Right renal cortex interstitium (tissue), 3 donors: Measurements from ENCODE around the gene MPC1. TPM values are rescaled to one million over a fixed set of nuclear protein-coding genes. Genes with fewer than 3 reads are reported as not detected.
"Not testable (repeated sequence)": the region's sequence is repeated elsewhere in the genome, so short reads cannot be mapped to it uniquely, and the experiment has no call there.

ENCODE experiments used
- DNase-seq, 3 donors: peaks; one replicate each; pipeline ENCODE4 v3.0.0-alpha.2; 2013; ENCODE audit warnings: low read depth in 3 of 3, low spot score in 2 of 3
- polyA plus RNA-seq, 3 donors: library from polyadenylated mRNA; unstranded; fragments of 120-200 nt; gene quantifications; one replicate each; pipeline ENCODE4 v1.2.1, GENCODE V29; 2013; ENCODE audit not compliant: insufficient read length in 3 of 3

Gene MPC1
- polyA plus RNA-seq, 3 donors: 73.7 to 84.1 (median 82.6) TPM

DNA sequence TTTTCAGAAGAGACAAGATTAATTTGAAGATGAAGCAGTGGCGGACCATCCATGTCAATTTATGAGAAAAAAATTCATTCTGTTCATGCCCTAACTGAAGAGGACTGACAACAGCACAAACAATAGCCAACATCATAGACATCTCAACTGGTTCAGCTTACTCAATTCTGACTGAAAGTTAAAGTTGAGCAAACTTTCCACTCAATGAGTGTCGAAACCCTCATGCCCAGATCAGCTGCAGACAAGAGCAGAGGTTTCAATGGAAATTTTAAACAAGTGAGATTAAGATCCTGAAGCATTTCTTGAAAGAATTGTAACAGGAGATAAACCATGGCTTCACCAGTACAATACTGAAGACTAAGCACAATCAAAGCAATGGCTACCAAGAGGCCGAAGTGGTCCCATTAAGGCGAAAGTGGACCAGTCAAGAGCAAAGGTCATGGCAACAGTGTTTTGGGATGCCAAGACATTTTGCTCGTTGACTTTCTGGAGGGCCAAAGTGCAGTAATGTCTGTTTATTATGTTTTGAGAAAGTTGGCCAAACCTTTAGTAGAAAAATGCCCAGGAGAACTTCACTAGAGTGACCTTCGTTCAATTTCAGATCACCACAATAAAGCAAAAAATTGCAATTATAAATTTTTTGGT, 34.3 kb downstream of the MPC1 start:
- DNase-seq: no peak

- DNase-seq: no peak
Measured at GRCh38 chr6:166346965-166347364, 35.8 kb downstream of the MPC1 start.

- no peak for DNase-seq
Measured at GRCh38 chr6:166346449-166346848, 36.3 kb downstream of the MPC1 start.

DNA sequence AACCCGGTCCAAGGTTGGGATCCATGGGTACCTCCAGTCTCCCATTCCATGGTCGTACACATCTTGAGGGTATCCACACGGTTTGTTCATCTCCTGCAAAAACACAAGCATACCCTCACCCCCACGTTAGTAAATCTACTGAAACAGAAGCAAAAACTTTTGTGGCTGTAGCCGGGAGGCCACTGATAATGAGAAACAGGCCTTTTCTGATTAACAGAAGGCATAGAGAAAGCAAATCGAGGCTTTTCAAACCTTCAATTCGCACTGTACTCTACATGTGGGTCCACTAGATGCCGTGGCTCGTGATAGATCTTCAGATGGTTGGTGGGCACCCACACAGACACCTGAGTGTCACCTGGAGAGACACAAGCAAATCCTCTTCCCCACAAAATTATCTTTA, 37.1 kb downstream of the MPC1 start:
- not testable (repeated sequence) for DNase-seq

GRCh38 chr6:166344921-166345320, 37.8 kb downstream of the MPC1 start:
- DNase-seq: not testable (repeated sequence)

GRCh38 chr6:166344240-166344639, 38.5 kb downstream of the MPC1 start:
- DNase-seq: no peak

DNA sequence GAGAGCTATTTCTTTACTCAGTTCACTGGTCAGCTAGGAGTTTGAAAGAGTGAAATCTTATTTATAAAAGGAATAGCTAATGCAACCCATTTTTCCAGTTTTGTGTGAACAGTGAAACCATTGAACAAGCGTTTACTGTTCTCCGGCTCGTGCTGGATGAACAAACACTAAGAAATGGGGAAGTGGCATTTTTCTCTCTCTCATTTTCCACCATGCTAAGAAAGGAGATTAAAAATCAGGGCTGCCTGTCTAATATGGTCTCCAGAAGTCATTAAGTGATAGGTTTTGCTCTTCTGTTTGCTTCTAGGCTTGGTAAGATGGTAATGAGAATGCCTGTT, 39.6 kb downstream of the MPC1 start:
- no peak for DNase-seq

GRCh38 chr6:166342349-166343149, 40.2 kb downstream of the MPC1 start, which contains the start of gene SFT2D1:
TSS of gene SFT2D1 (minus strand) at chr6:166342545. CDS start at chr6:166342481, 64 bp downstream.
- DNase-seq: peak in 2 of 3 donors; percentile 75 to 76

GRCh38 chr6:166341977-166342348, 40.8 kb downstream of the MPC1 start:
- no peak for DNase-seq

GRCh38 chr6:166341464-166341863, 41.3 kb downstream of the MPC1 start:
- no peak for DNase-seq

- no peak for DNase-seq
Measured at GRCh38 chr6:166338854-166339253, 43.9 kb downstream of the MPC1 start.

DNA sequence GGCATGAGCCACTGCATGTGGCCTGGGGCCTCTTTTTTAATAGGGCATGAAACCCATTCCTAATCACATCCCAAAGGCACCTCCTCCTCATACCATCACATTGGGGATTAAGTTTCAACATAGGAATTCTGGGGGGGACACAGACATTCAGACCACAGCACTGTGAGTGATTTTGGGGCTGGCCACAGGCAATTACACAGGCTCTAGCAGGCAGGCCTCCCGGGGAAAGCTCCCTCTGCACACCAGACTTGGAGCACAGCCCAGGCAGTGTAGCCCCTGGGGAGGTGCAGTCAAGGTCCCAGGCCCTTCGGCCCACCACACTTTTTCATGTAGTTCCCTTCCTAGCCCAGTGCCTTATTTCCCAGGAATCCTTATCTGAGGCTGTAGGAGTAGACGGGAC, 45.9 kb downstream of the MPC1 start:
- no peak for DNase-seq

DNA sequence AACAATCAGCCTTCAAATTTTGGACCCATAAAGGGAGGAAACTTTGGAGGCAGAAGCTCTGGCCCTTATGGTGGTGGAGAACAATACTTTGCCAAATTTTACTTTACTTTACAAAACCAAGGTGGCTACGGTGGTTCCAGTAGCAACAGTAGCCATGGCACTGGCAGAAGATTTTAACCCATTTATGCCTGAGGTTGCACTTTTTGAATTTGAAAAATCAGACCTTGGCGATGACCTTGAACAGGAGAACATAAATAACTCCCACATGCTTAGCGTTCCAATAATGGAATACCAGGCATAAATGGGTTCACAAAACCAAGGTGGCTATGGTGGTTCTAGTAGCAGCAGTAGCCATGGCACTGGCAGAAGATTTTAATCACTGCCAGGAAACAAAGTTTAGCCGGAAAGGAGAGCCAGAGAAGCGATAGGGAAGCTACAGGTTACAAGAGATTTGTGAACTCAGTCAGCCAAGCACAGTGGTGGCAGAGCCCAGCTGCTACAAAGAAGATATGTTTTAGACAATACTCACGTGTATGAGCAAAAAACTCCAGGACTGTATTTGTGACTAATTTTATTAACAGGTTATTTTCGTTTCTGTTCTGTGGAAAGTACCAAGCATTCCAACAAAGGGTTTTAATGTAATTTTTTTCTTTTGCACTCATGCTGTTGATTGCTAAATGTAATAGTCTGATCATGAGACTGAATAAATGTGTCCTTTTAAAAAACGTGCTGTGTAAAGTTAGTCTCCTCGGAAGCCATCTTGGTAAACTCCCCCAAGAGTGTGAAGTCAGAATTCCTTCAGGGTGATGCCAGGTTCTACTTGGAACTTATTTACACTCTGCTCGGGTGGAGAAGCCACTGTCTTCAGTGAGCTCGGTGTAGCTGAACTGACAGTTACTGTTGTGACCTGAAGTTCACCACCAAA, 47.1 kb downstream of the MPC1 start:
- DNase-seq: no peak

DNA sequence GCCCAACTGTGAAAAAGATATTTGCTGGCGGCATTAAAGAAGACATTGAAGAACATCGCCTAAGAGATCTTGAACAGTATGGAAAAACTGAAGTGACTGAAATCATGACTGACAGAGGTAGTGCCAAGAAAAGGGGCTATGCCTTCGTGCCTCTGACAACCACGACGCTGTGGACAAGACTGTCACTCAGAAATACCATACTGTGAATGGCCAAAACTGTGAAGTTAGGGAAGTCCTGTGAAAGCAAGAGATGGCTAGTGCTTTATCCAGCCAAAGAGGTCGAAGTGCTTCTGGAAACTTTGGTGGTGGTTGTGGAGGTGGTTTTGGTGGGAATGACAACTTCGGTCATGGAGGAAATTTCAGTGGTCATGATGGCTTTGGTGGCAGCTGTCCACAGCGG, 47.9 kb downstream of the MPC1 start:
- no peak for DNase-seq

DNA sequence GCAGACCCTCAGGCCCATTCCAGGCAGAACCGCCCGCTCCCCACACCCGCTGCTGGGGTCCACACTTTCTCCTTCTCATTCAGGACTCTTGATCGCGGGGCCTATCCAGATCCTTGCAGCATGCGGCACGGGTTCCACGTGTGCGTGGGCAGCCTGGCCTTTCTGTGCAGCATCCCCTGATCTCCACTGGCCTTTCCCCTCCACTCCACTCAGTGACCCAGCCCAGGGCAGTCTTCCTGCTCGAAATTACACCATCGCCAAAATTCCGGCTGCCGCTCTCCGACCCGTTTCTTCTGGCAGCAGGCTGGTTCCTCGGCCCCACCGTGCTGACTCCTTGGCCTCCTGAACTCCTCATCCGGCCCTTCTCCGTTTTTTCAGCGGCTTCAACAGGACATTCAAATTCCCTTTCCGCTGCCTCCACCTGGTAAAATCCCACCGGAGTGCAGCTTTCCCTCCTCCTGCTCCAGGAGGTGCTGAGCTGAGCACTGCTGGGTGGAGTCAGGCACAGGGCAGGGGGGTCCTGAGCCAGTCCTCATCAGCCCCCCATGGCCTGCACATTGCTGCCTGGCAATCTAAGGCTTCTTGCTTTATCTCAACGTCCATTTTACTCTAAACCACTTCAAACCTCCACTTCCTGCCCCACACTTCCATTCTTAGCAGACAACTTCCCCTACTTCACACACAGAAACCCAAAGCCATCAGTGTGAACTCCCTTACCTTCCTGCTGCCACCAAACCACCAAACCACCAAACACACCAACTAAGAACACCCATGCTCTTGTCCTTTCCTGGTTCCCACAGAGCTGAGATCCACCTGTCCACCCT, 49.4 kb downstream of the MPC1 start:
- no peak for DNase-seq

DNA sequence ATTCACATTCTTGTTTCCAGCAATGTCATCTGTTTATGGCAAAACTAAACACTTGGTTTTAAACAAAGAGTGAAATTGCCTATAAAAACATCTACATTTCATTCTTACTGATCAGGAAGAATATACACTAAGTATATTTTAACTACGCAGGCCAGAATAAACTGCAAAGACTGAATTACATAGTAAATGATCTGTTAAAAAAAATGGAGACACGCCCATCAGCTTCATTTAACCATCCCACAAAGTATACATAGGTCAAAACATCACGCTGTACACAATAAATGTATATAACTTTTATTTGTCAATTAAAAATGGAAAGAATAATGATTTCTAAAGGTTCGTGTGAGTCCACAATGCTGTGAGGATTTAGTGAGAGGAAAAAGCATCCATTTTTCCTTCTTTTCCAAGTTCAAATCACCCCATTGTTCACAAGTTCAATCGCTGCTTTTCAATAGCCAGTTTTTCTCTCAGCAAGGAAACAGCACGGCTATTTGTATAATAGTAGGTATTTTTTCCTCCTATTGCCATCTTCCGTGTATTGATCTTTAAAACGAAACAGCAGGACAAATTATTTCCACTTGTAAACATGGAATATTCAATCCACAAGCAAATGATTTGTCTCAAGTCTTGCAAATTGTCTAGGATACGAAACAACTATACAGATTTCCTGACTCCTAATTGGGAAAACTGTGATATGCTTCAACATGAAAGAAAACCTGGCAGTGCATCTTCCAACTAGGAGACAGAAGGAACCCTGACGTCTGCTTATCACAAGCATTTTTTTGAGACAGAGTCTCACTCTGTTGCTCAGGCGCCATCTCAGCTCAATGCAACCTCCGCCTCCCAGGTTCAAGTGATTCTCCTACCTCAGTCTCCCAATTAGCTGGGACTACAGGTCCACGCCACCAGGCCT, 51.0 kb downstream of the MPC1 start:
- no peak for DNase-seq

GRCh38 chr6:166330612-166331011, 52.1 kb downstream of the MPC1 start:
- no peak for DNase-seq

DNA sequence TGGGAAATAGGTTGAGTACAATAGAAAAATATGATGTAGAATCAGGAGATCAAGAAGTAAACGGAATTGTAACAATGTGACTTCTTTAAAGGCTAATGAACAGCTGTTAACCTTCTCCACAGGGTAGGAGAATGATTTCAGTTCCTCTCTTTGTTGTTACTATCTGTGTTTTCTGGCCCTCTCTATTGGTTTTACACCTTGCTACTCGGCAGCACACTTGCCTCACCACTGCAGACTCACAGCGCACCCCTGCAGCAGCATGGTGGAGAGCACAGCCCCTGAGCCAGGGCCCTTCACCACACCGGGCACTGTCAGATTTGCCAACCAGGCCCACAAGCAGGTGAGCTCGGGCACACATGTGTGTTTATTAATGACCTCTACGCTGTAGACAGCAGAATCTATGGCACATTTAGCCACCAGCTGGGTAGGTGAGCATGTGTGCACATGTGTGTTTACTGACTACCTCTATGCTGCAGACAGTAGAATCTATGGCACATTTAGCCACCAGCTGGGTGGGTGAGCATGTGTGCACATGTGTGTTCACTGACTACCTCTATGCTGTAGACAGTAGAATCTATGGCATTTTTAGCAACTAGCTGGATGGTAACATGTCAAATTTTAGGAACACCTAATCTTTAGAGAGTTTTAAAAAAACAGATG, 57.2 kb downstream of the MPC1 start:
- DNase-seq: no peak

GRCh38 chr6:166323395-166323794, 59.3 kb downstream of the MPC1 start:
- no peak for DNase-seq
